Muscle of leg (tissue), 16 donors: Measurements from ENCODE around the gene TOMM22. TPM values are rescaled to one million over a fixed set of nuclear protein-coding genes. Genes with fewer than 3 reads are reported as not detected.
"Not testable (repeated sequence)": the region's sequence is repeated elsewhere in the genome, so short reads cannot be mapped to it uniquely, and the experiment has no call there.

Source experiments
- DNase-seq: peaks from one replicate; pipeline ENCODE4 v3.0.0; 2013
- H3K27ac ChIP-seq: one replicate; pipeline ENCODE4 v1.5.1; 2013; ENCODE audit warnings: mild to moderate bottlenecking, low read length, control low read depth
- H3K27me3 ChIP-seq: one replicate; pipeline ENCODE4 v1.6.1; 2013; ENCODE audit warnings: low read length; ENCODE audit not compliant: control insufficient read depth, insufficient read depth
- H3K36me3 ChIP-seq: one replicate; pipeline ENCODE4 v1.6.1; 2013; ENCODE audit warnings: low read length; ENCODE audit not compliant: control insufficient read depth, insufficient read depth
- H3K4me1 ChIP-seq: one replicate; pipeline ENCODE4 v1.6.1; 2013; ENCODE audit warnings: low read length; ENCODE audit not compliant: control insufficient read depth, insufficient read depth
- H3K4me3 ChIP-seq: one replicate; pipeline ENCODE4 v1.5.1; 2013; ENCODE audit warnings: low read length, control low read depth
- H3K9me3 ChIP-seq: replicated peaks from 2 replicates; pipeline ENCODE4 v1.6.1; 2013; ENCODE audit warnings: low read depth, low read length; ENCODE audit not compliant: control insufficient read depth
- WGBS: methylation state at CpG from one replicate; pipeline ENCODE4 v1.1.5; 2013; ENCODE audit warnings: missing lambda C conversion rate; ENCODE audit not compliant: insufficient coverage; 5-methylcytosine and 5-hydroxymethylcytosine counted together
- long read RNA-seq, 11 donors: transcript quantifications; one replicate each; lab custom pipeline, GENCODE V29; 2026
- polyA plus RNA-seq, 8 donors: library from polyadenylated mRNA; unstranded; fragments of 120-200 nt; gene quantifications; one replicate each; pipeline versions ENCODE4 v1.2.1 to v1.2.3, GENCODE V29; 2013; ENCODE audit warnings: inconsistent platforms in 1 of 8, low replicate concordance in 1 of 8; ENCODE audit not compliant: insufficient read length in 8 of 8, insufficient read depth in 1 of 8
- total RNA-seq: library from RNA; stranded (reverse); fragments of 120-200 nt; gene quantifications from one replicate; pipeline ENCODE4 v1.2.4, GENCODE V29; 2013

Gene TOMM22
- total RNA-seq (60.0 TPM), polyA plus RNA-seq (10 to 100 TPM; 85.5 to 93.9 (median 89.3) TPM)
- long read RNA-seq, donor 1, transcript TOMM22-201 (4 exons, 2,040 nt) = major isoform, 19 of 66 reads
- long read RNA-seq, donor 1, partial matches to known transcripts = 47 of 66 reads
- long read RNA-seq, donor 1, other reads (novel, unspliced or antisense) = 0 of 66 reads
- long read RNA-seq, donor 2, partial matches to known transcripts = 0 of 4 reads
- long read RNA-seq, donor 2, other reads (novel, unspliced or antisense) = 0 of 4 reads
- long read RNA-seq, donor 3, transcript TOMM22-201 (4 exons, 2,040 nt) = major isoform, 39 of 45 reads
- long read RNA-seq, donor 3, partial matches to known transcripts = 6 of 45 reads
- long read RNA-seq, donor 3, other reads (novel, unspliced or antisense) = 0 of 45 reads
- long read RNA-seq, donor 4, transcript TOMM22-201 (4 exons, 2,040 nt) = major isoform, 30 of 30 reads
- long read RNA-seq, donor 4, partial matches to known transcripts = 0 of 30 reads
- long read RNA-seq, donor 4, other reads (novel, unspliced or antisense) = 0 of 30 reads
- long read RNA-seq, donor 5, transcript TOMM22-201 (4 exons, 2,040 nt) = major isoform, 124 of 127 reads
- long read RNA-seq, donor 5, partial matches to known transcripts = 0 of 127 reads
- long read RNA-seq, donor 5, other reads (novel, unspliced or antisense) = 0 of 127 reads
- long read RNA-seq, donor 6, transcript TOMM22-201 (4 exons, 2,040 nt) = major isoform, 94 of 273 reads
- long read RNA-seq, donor 6, partial matches to known transcripts = 177 of 273 reads
- long read RNA-seq, donor 6, other reads (novel, unspliced or antisense) = 0 of 273 reads
- long read RNA-seq, donor 7, transcript TOMM22-201 (4 exons, 2,040 nt) = major isoform, 49 of 169 reads
- long read RNA-seq, donor 7, partial matches to known transcripts = 118 of 169 reads
- long read RNA-seq, donor 7, other reads (novel, unspliced or antisense) = 0 of 169 reads
- long read RNA-seq, donor 8, transcript TOMM22-201 (4 exons, 2,040 nt) = major isoform, 43 of 133 reads
- long read RNA-seq, donor 8, partial matches to known transcripts = 87 of 133 reads
- long read RNA-seq, donor 8, other reads (novel, unspliced or antisense) = 0 of 133 reads
- long read RNA-seq, donor 9, transcript TOMM22-201 (4 exons, 2,040 nt) = major isoform, 38 of 38 reads
- long read RNA-seq, donor 9, partial matches to known transcripts = 0 of 38 reads
- long read RNA-seq, donor 9, other reads (novel, unspliced or antisense) = 0 of 38 reads
- long read RNA-seq, donor 10, transcript TOMM22-201 (4 exons, 2,040 nt) = major isoform, 67 of 193 reads
- long read RNA-seq, donor 10, partial matches to known transcripts = 122 of 193 reads
- long read RNA-seq, donor 10, other reads (novel, unspliced or antisense) = 0 of 193 reads
- long read RNA-seq, donor 11, transcript TOMM22-201 (4 exons, 2,040 nt) = major isoform, 42 of 77 reads
- long read RNA-seq, donor 11, partial matches to known transcripts = 35 of 77 reads
- long read RNA-seq, donor 11, other reads (novel, unspliced or antisense) = 0 of 77 reads

DNA sequence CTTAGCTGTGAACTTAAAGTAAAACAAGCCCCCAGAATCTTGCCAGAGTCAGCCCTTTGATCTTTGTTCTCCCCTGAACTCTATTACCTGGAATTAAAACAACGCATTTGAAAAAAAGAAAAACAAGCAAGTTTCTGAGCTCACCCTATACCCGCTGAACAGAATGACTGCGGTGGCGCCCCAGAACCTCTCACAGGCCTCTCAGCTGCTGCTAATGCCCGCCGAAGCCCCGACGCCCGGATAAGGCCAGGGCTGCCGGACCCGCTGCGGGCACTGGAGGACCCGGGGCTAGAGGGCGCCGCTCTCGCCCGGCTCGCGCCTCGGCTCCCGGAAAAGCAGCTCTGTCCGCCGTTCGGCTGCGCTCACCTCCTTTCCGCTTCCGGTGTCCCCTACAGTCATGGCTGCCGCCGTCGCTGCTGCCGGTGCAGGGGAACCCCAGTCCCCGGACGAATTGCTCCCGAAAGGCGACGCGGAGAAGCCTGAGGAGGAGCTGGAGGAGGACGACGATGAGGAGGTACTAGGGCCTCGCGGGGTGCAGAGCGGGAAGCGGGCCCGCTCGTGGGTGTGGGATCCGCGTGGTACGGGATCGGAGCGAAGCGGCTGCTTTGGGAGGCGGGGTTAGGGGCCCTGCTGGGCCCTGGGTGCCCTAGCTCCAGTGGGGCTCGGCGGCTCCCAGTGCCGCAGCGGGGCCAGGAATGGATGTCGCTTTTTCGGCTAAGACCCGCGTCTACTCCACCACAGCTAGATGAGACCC lies at the start of gene TOMM22:
Gene TOMM22, plus strand, starts transcription at position 376 of the 754 bp plus-strand sequence. Its CDS starts 22 bp downstream, at position 398.
- Histone ChIP-seq H3K27me3 (no peaks in the 10 kb centered on the region), H3K9me3 (no peaks in the 10 kb centered on the region), H3K4me3 (peak within 1 kb of the TSS; percentile 98), H3K4me1 (peaks cover 12% of the 10 kb centered on the region), H3K27ac (peak within 1 kb of the TSS; percentile 44), H3K36me3 (peaks cover 35% of the 10 kb centered on the region)
- peak; percentile 95 for DNase-seq
- 0% methylated on average over 60 of the region's 60 CpGs for WGBS

DNA sequence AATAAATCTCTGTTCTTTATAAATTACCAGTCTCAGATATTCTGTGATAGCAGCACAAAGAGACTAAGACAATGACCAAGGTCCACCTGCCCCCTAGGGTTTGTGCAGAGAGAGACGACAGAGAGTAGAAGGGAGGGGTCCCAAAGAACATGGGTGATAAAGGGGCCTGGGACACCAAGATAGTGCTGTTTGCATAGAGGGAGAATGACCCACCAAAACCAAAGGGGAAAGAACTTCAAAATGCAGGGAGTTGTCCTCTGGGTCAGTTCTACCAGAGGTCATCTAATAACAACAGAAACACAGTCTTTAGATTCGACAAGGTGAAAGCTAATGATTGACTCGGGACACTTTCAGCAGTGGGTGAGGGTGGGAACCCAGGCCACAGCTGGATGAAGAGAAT lies 49.2 kb upstream of the TOMM22 start:
- DNase-seq = no peak
- H3K4me3 ChIP-seq = no peak overlapping the region
- H3K36me3 ChIP-seq = peaks cover 6% of the 10 kb centered on the region
- no peaks in the 10 kb centered on the region for H3K4me1 ChIP-seq
- H3K27me3 ChIP-seq = no peaks in the 10 kb centered on the region
- no peak overlapping the region for H3K27ac ChIP-seq
- 100% methylated on average over 2 of the region's 3 CpGs for WGBS
- no peaks in the 10 kb centered on the region for H3K9me3 ChIP-seq

GRCh38 chr22:38638216-38638615 lies 43.5 kb upstream of the TOMM22 start:
- no peak overlapping the region for H3K27ac ChIP-seq
- no peaks in the 10 kb centered on the region for H3K9me3 ChIP-seq
- DNase-seq = no peak
- no peaks in the 10 kb centered on the region for H3K4me1 ChIP-seq
- WGBS = 96% methylated on average over 2 of the region's 2 CpGs
- no peaks in the 10 kb centered on the region for H3K27me3 ChIP-seq
- no peak overlapping the region for H3K4me3 ChIP-seq
- H3K36me3 ChIP-seq = peaks cover 6% of the 10 kb centered on the region

DNA sequence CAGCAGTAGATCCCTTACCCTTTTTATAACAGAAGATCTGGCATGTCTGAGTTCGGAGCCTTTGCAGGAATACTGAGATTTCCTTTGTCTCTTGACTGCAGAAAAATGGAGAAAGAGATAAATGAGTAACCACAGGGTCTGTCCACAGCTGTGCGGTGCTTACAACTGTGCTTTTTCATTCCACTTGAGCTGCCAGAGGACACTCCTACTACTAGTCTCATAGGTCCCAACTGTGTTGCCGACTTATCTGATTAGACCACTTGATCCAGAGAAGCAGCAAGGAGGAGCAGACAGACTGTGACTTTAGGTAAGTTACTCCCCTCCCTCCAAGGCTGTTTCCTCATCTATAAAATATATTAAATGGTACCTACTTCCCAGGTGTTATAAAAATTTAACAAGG lies 43.0 kb upstream of the TOMM22 start:
- no CpG with 5 or more reads among the region's 3 CpGs for WGBS
- no peak for DNase-seq
- Histone ChIP-seq H3K27ac (no peak overlapping the region), H3K36me3 (peaks cover 6% of the 10 kb centered on the region), H3K4me1 (no peaks in the 10 kb centered on the region), H3K4me3 (no peak overlapping the region), H3K27me3 (no peaks in the 10 kb centered on the region), H3K9me3 (no peaks in the 10 kb centered on the region)

- no peak for DNase-seq
- WGBS = 96% methylated on average over 3 of the region's 13 CpGs
- no peaks in the 10 kb centered on the region for H3K4me1 ChIP-seq
- no peak overlapping the region for H3K4me3 ChIP-seq
- H3K27ac ChIP-seq = no peak overlapping the region
- H3K27me3 ChIP-seq = no peaks in the 10 kb centered on the region
- H3K9me3 ChIP-seq = no peaks in the 10 kb centered on the region
- H3K36me3 ChIP-seq = no peaks in the 10 kb centered on the region
These were observed 40.2 kb upstream of the TOMM22 start for GRCh38 chr22:38641476-38642040.

GRCh38 chr22:38644245-38644644 lies 37.5 kb upstream of the TOMM22 start:
- H3K4me1 ChIP-seq, DNase-seq, H3K27me3 ChIP-seq, H3K36me3 ChIP-seq, H3K9me3 ChIP-seq, H3K4me3 ChIP-seq, H3K27ac ChIP-seq: not testable (repeated sequence)
- 90% methylated on average over 2 of the region's 5 CpGs for WGBS

GRCh38 chr22:38645430-38645829 lies 36.3 kb upstream of the TOMM22 start:
- Histone ChIP-seq H3K27ac (no peak overlapping the region), H3K27me3 (no peaks in the 10 kb centered on the region), H3K4me3 (no peak overlapping the region), H3K9me3 (no peaks in the 10 kb centered on the region), H3K36me3 (no peaks in the 10 kb centered on the region), H3K4me1 (no peaks in the 10 kb centered on the region)
- 100% methylated on average over 2 of the region's 6 CpGs for WGBS
- DNase-seq = no peak

DNA sequence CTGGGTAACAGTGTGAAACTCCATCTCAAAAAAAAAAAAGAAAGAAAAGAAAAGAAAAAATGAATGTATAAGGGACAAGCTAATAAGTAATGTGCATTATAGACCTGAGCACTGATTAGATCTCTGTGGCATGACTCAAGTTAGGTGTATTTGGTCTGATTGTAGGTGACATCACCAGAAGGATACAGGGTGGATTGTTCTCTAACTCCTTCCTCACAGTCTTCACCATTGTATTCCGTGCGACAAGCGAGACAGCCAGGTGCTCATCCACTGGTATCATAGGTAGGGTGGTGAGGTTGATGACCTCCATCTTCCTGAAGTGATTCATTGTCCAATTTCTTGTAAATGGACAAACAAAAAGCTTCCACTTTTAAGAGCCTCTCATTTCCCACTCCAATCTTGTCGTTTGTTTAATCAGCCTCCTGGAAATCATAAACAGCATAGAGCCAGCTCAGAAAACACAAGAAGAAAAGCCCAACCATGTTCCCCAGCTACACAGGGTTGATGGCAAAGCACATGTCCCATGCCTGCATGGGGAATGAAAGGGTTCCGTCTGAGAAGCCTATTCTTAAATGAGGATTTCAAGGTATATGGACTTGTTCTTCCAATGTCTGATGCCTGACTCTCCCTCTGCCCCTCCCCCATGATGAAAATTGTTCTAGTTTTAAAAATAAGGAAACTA lies 31.8 kb upstream of the TOMM22 start:
- Histone ChIP-seq H3K9me3 (no peaks in the 10 kb centered on the region), H3K27me3 (no peaks in the 10 kb centered on the region), H3K27ac (no peak overlapping the region), H3K4me3 (no peak overlapping the region), H3K36me3 (no peaks in the 10 kb centered on the region), H3K4me1 (no peaks in the 10 kb centered on the region)
- DNase-seq = no peak
- WGBS = 75% methylated on average over 2 of the region's 5 CpGs
